Measurements from ENCODE around the gene SOWAHA.

Gene SOWAHA

GRCh38 chr5:132776938-132777208 is 36.2 kb upstream of the SOWAHA start:
- DNase-seq (ENCODE audit: low spot score), result no peak
- no peak for TF ChIP-seq CTCF (conservative IDR thresholded peaks at IDR 0.05; ENCODE audit: low read depth)
- peak overlapping the region; percentile 71 for H3K27ac ChIP-seq
- ChIA-PET CTCF (interaction anchor here (1.1 kb wide), 1 partner anchor 43 kb away, joined by 3 read pairs; no protein-coding TSS in a partner anchor), POLR2A (ENCODE audit: low non-redundant PET) (interaction anchor here (0.6 kb wide), 1 partner anchor 42 kb away, joined by 3 read pairs; no protein-coding TSS in a partner anchor)

GRCh38 chr5:132777209-132778069 is 35.7 kb upstream of the SOWAHA start, which contains the start of gene SEPTIN8:
SEPTIN8 (minus strand) TSS chr5:132777239; CDS start chr5:132777137, 102 bp downstream.
- TF ChIP-seq CTCF (conservative IDR thresholded peaks at IDR 0.05; ENCODE audit: low read depth), result no peak
- peak; percentile 86 for DNase-seq (ENCODE audit: low spot score)
- ChIA-PET CTCF (interaction anchor here (0.7 to 1.1 kb wide), 5 partner anchors 9 to 366 kb away, joined by 3 to 8 read pairs (median 5); partner anchors contain the start of gene SHROOM1), POLR2A (ENCODE audit: low non-redundant PET) (interaction anchor here (0.6 to 0.8 kb wide), 2 partner anchors 15 to 42 kb away, joined by 3 read pairs; no protein-coding TSS in a partner anchor)
- peak within 1 kb of the TSS; percentile 71 for H3K27ac ChIP-seq

GRCh38 chr5:132778129-132778528 is 35.0 kb upstream of the SOWAHA start:
- H3K27ac ChIP-seq, result no peak overlapping the region
- TF ChIP-seq CTCF (conservative IDR thresholded peaks at IDR 0.05; ENCODE audit: low read depth), result no peak
- ChIA-PET CTCF (interaction anchor here (0.6 to 1.1 kb wide), 5 partner anchors 8 to 367 kb away, joined by 3 to 8 read pairs (median 5); no protein-coding TSS in a partner anchor), POLR2A (ENCODE audit: low non-redundant PET) (interaction anchor here (0.8 kb wide), 1 partner anchor 16 kb away, joined by 3 read pairs; no protein-coding TSS in a partner anchor)
- DNase-seq (ENCODE audit: low spot score), result no peak

- ChIA-PET POLR2A (ENCODE audit: low non-redundant PET) (no interaction called here), CTCF (interaction anchor here (0.5 to 1.1 kb wide), 4 partner anchors 8 to 415 kb away, joined by 3 to 5 read pairs (median 3); no protein-coding TSS in a partner anchor)
- no peak overlapping the region for H3K27ac ChIP-seq
- DNase-seq (ENCODE audit: low spot score), result no peak
- no peak for TF ChIP-seq CTCF (conservative IDR thresholded peaks at IDR 0.05; ENCODE audit: low read depth)
Measured at GRCh38 chr5:132778856-132779255, 34.2 kb upstream of the SOWAHA start.

- CTCF ChIA-PET, result no interaction called here
- no peak overlapping the region for H3K27ac ChIP-seq
- no peak for TF ChIP-seq CTCF (conservative IDR thresholded peaks at IDR 0.05; ENCODE audit: low read depth)
- POLR2A ChIA-PET (ENCODE audit: low non-redundant PET), result no interaction called here
- DNase-seq (ENCODE audit: low spot score), result no peak
Measured at GRCh38 chr5:132779961-132780360, 33.1 kb upstream of the SOWAHA start.

GRCh38 chr5:132780577-132780976 is 32.5 kb upstream of the SOWAHA start:
- TF ChIP-seq CTCF (conservative IDR thresholded peaks at IDR 0.05; ENCODE audit: low read depth), result no peak
- ChIA-PET CTCF (no interaction called here), POLR2A (ENCODE audit: low non-redundant PET) (no interaction called here)
- H3K27ac ChIP-seq, result no peak overlapping the region
- no peak for DNase-seq (ENCODE audit: low spot score)

Measured in RWPE1 (cell line).